ENCODE results near the gene COLGALT1. TPM values are rescaled to one million over a fixed set of nuclear protein-coding genes. Genes with fewer than 3 reads are reported as not detected.

The COLGALT1 gene
- total and polyA plus RNA-seq, 9 of the 15 experiments (the other 6 are each of a cell fraction or from before 2014, with no cell fraction given): 4.9 to 119 (median 82.6) TPM

- peak; percentile 61 for TF ChIP-seq HMGN3 (IDR thresholded peaks at IDR 0.05; ENCODE audit: borderline replicate concordance, extremely low read depth, insufficient read length, low read depth, low read length)
- peak; percentile 95 for TF ChIP-seq KLF16 (IDR thresholded peaks at IDR 0.05)
- peak; percentile 100 for TF ChIP-seq HNRNPL (IDR thresholded peaks at IDR 0.05; ENCODE audit: low read depth, low read length)
- TF ChIP-seq ZNF766 (CRISPR knock-in tag; conservative IDR thresholded peaks at IDR 0.05): no peak
- peak in 1 of 2 experiments; percentile 89; a peak in 2 of 4 replicates for TF ChIP-seq TEAD1 (CRISPR knock-in tag; IDR thresholded peaks at IDR 0.05)
- peak; percentile 88 for TF ChIP-seq POLR2A (conservative IDR thresholded peaks at IDR 0.05)
- TF ChIP-seq ILF3 (IDR thresholded peaks at IDR 0.05; ENCODE audit: borderline replicate concordance): no peak
- TF ChIP-seq, protein P1, sequence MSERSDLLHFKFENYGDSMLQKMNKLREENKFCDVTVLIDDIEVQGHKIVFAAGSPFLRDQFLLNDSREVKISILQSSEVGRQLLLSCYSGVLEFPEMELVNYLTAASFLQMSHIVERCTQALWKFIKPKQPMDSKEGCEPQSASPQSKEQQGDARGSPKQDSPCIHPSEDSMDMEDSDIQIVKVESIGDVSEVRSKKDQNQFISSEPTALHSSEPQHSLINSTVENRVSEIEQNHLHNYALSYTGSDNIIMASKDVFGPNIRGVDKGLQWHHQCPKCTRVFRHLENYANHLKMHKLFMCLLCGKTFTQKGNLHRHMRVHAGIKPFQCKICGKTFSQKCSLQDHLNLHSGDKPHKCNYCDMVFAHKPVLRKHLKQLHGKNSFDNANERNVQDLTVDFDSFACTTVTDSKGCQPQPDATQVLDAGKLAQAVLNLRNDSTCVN (CRISPR knock-in tag; IDR thresholded peaks at IDR 0.05): no peak
- TF ChIP-seq, protein P2, sequence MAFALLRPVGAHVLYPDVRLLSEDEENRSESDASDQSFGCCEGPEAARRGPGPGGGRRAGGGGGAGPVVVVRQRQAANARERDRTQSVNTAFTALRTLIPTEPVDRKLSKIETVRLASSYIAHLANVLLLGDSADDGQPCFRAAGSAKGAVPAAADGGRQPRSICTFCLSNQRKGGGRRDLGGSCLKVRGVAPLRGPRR (CRISPR knock-in tag; IDR thresholded peaks at IDR 0.05): no peak
- TF ChIP-seq ZNF217 (CRISPR knock-in tag; IDR thresholded peaks at IDR 0.05): no peak
- TF ChIP-seq ZBTB33 (CRISPR knock-in tag; IDR thresholded peaks at IDR 0.05): peak; percentile 2
- peak; percentile 12; the same call in 1 of the 2 replicates for TF ChIP-seq POLR2AphosphoS5 (IDR thresholded peaks at IDR 0.05; ENCODE audit: control insufficient read depth, insufficient read depth, low read depth, low read length)
- TF ChIP-seq LARP7 (IDR thresholded peaks at IDR 0.05): no peak
- TF ChIP-seq, protein P3, sequence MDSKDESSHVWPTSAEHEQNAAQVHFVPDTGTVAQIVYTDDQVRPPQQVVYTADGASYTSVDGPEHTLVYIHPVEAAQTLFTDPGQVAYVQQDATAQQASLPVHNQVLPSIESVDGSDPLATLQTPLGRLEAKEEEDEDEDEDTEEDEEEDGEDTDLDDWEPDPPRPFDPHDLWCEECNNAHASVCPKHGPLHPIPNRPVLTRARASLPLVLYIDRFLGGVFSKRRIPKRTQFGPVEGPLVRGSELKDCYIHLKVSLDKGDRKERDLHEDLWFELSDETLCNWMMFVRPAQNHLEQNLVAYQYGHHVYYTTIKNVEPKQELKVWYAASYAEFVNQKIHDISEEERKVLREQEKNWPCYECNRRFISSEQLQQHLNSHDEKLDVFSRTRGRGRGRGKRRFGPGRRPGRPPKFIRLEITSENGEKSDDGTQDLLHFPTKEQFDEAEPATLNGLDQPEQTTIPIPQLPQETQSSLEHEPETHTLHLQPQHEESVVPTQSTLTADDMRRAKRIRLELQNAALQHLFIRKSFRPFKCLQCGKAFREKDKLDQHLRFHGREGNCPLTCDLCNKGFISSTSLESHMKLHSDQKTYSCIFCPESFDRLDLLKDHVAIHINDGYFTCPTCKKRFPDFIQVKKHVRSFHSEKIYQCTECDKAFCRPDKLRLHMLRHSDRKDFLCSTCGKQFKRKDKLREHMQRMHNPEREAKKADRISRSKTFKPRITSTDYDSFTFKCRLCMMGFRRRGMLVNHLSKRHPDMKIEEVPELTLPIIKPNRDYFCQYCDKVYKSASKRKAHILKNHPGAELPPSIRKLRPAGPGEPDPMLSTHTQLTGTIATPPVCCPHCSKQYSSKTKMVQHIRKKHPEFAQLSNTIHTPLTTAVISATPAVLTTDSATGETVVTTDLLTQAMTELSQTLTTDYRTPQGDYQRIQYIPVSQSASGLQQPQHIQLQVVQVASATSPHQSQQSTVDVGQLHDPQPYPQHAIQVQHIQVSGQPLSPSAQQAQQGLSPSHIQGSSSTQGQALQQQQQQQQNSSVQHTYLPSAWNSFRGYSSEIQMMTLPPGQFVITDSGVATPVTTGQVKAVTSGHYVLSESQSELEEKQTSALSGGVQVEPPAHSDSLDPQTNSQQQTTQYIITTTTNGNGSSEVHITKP (IDR thresholded peaks at IDR 0.05; ENCODE audit: partially characterized antibody): no peak
- TF ChIP-seq HMGXB4 (CRISPR knock-in tag; IDR thresholded peaks at IDR 0.05): peak; percentile 94; the same call in 1 of the 2 replicates
- no peak for TF ChIP-seq RBM14 (IDR thresholded peaks at IDR 0.05; ENCODE audit: borderline replicate concordance, insufficient read depth, low read depth, low read length)
- peak; percentile 67 for TF ChIP-seq C11orf30 (IDR thresholded peaks at IDR 0.05; ENCODE audit: low read depth)
- TF ChIP-seq YBX1 (IDR thresholded peaks at IDR 0.05): no peak
Observed at GRCh38 chr19:17511724-17512573, 43.5 kb upstream of the COLGALT1 start (continued).

Measured in K562 (cell line).